Fibroblast of skin of right quadriceps (primary cell): Measurements from ENCODE around the gene CAMK4.
"Not testable (repeated sequence)": the region's sequence is repeated elsewhere in the genome, so short reads cannot be mapped to it uniquely, and the experiment has no call there.

Experiments used
- DNase-seq: peaks from one replicate; pipeline ENCODE4 v3.0.0-alpha.2; 2013

The CAMK4 gene

DNA sequence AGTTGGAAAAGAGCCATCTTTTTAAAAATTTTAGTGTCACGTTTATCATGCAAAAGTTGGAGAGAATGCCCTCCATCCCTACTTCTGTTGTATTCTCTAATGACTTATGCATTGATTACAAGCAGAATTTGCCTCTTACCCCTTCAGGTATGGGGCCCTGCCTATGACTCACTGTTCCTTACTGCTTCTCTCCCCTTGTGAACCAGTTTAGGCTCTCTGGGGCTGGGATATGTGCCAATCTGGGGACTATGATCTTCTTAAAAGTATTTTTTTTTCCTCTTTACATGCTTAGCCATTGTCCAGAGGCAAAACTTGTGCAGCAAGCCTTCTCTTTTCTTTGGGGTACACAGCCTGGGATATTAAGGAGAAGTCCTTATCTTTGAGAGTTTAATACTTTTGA, 37.4 kb downstream of the CAMK4 start:
- DNase-seq: no peak

- DNase-seq: no peak
These were observed 38.0 kb downstream of the CAMK4 start for GRCh38 chr5:111262153-111262552.

GRCh38 chr5:111262815-111263214, 38.6 kb downstream of the CAMK4 start:
- no peak for DNase-seq

- DNase-seq: no peak
These were observed 42.3 kb downstream of the CAMK4 start for GRCh38 chr5:111266491-111266890.

- DNase-seq: no peak
These were observed 44.1 kb downstream of the CAMK4 start for GRCh38 chr5:111268300-111268699.

DNA sequence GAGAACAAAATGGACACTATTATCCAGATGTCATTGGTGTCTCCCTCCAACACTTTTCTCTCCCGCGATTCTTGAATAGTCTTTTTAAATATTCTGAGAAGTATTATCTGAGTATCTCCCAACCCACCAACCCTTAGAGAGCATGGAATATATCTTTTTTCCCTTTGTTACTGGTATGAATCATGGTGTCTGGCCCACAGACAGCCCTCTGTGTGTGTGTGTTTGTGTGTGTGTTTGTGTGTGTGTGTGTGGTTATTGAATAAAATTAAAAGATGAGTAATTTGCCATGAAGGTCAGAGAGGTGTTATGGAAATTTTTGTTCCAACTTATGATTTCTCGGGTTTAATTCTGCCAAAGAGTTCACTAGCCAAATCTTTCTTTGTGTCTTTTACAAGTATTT, 47.7 kb downstream of the CAMK4 start:
- no peak for DNase-seq

- DNase-seq: no peak
These were observed 52.9 kb downstream of the CAMK4 start for GRCh38 chr5:111277061-111277460.

DNA sequence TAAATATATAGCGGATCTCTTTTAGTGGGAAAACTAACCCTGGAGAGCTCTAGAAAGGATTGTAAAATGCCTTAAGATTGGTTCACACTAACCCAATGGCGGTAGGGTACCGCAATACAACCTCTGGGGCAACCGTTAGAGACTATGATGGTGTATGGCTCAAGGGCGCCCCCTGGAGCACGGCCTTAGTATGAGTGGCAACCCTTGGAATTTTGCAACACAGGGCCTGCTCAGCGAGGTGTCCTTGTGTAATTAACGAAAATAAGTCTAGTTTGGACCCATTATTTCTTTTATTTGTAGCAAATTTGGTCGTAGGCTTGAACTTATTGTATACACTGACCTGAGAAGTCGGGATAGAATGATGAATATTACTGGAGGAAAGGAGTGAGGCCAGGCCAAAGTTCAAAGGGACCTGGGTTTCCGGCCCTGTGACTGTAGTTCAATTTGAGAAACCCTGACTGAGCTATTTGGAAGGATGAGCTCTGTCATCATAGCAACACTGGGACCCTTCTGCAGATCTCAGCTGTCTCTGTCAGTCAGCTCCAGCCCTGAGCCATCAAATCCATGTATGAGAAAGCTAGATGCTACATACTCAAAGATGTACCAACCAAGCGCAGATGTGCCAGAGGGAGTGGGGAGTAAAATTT, 54.8 kb downstream of the CAMK4 start:
- peak; percentile 30 for DNase-seq

DNA sequence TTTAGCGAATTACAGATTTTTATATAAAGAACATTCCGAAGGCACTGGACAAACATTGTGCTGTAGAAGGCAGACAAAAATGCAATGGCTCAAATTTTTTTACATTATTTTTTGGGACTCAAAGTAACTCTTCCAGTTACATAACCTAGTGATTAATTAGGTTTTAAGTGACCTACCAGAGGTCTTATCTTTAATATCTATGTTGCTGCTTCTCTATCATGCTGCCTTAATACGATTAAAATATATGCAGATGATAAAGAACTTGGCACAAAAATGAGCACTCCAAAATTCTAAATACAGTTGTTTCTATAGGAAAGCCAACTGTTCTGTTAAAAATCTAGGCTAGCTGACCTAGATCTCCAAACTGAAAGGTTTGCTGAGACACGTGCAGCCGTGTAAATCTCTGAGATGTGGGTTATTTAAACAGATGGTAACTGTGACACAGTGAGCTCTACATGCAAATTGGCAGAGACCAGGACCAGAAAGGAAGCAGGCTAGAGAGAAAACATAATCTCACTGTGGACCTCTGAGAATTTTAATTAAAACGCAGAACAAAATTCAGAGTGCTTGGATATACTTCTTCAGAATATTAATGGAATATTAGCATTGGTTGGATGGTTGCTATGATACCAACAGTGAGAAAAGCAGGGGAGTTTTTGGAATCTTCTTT, 56.2 kb downstream of the CAMK4 start:
- DNase-seq: no peak

DNA sequence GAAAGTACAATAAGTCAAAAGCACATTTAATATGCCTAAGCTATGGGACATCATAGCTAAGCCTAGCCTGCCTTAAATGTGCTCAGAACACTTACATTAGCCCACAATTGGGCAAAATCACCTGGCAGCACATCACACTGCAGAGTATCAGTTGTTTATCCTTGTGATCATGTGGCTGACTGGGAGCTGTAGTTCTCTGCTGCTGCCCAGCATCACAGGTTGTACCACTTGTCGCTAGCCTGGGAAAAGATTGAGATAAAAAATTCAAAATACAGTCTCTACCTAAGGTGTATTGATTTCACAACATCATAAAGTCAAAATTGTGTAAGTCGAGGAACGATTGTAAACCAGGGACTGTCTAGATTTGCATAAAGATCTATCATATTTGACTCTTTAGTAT, 58.6 kb downstream of the CAMK4 start:
- DNase-seq: no peak

DNA sequence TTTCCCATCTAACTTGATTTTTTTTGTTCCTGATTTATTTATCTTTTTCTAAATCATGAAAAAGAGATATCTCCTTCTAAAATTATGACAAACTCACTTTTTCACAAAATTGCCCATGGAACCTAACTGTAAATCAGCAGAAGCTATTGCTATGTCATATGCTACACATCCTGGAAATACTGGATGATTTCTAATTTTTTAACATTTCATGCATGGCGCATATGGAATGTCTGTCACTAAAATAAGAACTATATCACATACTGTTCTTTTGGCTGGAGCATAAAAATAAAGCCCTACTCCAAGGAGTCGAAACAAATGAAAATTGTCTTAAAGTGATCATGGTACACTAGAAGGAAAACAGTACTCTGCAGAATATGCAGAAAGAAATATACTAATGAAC, 60.6 kb downstream of the CAMK4 start:
- DNase-seq: no peak

GRCh38 chr5:111294551-111294950, 70.4 kb downstream of the CAMK4 start:
- no peak for DNase-seq

GRCh38 chr5:111295649-111296048, 71.5 kb downstream of the CAMK4 start:
- DNase-seq: no peak

DNA sequence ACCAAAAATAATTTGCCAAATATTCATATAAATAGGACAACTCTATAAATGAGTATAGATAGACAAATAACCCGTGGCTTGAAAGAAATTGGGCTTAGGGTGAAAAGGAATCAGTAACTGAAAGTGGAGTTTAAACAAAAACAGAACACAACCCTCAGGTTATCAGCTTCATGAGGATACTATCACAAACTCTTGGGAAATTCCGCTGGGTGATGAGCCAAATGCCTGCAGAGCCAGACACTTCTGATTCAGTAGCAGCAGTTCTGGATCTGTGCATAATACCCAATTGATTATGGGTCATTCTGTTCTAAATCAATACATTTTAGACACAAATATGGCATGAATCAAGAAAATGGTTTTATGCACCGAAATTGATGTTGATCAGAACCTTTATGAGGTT, 72.4 kb downstream of the CAMK4 start:
- no peak for DNase-seq

DNA sequence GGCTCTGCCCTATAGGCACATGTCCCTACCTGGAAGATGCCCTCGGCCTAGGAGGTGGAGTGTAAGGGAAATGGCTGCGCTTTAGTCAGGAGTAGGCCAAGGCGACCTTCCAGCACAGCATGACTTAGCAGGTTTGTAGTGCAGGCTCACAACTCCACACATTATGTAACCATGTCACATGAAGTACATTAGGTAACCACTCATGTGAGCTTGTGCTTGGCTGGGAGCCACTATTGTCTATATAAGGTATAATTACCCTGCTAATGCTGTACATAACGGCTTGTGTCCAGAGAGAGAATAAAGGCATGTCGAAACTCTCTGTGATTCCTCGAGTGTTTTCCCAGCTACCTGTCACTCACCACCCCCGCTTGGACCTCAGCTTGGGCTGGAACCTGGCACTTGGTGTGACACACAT, 74.9 kb downstream of the CAMK4 start:
- DNase-seq: peak; percentile 1

GRCh38 chr5:111299831-111300432, 75.7 kb downstream of the CAMK4 start:
- no peak for DNase-seq

GRCh38 chr5:111301264-111301663, 77.1 kb downstream of the CAMK4 start:
- no peak for DNase-seq

DNA sequence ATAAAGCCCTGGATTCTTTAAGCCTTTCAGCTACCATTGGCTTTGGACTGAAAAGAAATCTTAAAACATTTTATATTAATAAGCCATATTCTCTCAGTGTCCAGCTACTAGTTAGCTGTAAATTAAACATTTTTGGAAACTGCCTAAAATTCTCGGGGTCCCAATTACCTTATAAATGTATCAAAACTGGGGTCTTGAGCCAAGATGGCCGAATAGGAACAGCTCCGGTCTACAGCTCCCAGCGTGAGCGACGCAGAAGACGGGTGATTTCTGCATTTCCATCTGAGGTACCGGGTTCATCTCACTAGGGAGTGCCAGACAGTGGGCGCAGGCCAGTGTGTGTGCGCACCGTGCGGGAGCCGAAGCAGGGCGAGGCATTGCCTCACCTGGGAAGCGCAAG, 77.9 kb downstream of the CAMK4 start:
- DNase-seq: not testable (repeated sequence)

- DNase-seq: no peak
These were observed 84.8 kb downstream of the CAMK4 start for GRCh38 chr5:111308951-111309350.

DNA sequence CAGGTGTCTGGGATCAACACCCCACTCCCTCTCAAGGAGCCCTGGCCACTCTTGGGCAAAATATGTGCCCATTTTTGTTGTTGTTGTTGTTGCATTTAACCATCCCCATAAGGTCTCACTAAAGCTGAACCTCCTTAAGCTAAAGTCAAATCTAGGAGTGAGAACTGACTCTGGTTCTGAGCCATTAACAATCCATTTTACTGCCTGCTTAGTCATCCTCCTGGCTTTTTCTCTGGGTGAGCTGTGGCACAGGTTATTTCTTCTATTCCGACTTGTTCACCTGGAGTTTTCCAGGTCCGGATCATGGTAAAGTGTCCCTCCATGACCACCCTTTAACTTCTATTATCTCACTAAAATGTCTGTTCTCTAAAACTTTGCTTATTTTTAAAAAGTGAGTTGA, 85.2 kb downstream of the CAMK4 start:
- no peak for DNase-seq

- DNase-seq: no peak
These were observed 86.8 kb downstream of the CAMK4 start for GRCh38 chr5:111310711-111311620.

- DNase-seq: no peak
These were observed 87.5 kb downstream of the CAMK4 start for GRCh38 chr5:111311666-111312065.

GRCh38 chr5:111313017-111313724, 89.0 kb downstream of the CAMK4 start:
- no peak for DNase-seq
